GM21360 (cell line): ENCODE results near the gene FUT7.
A peak's percentile ranks its signal among the peaks of the same experiment; 100 is the strongest.
"Not testable (repeated sequence)": the region's sequence is repeated elsewhere in the genome, so short reads cannot be mapped to it uniquely, and the experiment has no call there.

Experiments
- ATAC-seq: cut with Tn5 transposase; IDR thresholded peaks from one replicate; pipeline ENCODE4 v1.9.1; 2021; ENCODE audit warnings: mild to moderate bottlenecking, moderate library complexity; ENCODE audit not compliant: unreplicated experiment

FUT7 gene

DNA sequence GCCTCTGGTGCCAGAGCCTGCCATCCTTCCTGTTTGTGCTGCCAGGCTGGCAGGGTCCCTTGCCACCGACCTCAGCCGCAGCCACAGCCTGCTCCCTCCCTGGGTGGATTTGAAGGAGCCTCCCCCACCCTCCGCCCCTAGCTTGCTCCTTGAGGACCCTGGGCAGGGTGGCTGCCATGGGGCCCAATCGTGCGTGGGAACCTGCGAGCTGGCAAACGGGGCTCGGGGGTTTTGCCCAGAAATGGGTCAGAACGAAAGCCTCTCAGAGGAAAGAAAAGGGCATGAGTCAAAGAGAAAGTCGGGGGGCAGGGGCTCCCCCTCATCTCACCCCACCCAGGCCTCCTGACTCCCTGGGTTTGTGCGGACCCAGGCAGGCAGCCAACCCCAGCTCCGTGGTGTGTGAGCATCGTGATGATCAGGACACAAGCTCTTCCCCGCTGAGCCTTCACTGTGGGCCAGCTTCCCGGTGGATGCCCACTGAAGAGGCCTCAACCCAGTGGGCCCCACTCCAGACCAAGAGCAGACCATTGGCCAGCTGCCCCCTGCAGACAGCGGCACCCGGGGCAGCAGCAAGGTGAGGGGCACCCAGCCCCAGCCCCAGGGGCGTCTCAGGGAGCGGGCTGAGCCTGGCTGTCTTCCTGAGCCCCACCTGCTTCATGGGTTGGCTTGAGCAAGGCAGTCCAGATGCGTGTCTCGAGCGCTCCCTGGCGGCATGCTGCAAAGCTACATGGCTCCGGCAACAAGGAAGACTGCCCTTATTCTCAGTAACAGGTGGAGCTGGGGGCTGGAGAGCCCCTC, 3.0 kb upstream of the FUT7 start:
- ATAC-seq, result peak; percentile 60

DNA sequence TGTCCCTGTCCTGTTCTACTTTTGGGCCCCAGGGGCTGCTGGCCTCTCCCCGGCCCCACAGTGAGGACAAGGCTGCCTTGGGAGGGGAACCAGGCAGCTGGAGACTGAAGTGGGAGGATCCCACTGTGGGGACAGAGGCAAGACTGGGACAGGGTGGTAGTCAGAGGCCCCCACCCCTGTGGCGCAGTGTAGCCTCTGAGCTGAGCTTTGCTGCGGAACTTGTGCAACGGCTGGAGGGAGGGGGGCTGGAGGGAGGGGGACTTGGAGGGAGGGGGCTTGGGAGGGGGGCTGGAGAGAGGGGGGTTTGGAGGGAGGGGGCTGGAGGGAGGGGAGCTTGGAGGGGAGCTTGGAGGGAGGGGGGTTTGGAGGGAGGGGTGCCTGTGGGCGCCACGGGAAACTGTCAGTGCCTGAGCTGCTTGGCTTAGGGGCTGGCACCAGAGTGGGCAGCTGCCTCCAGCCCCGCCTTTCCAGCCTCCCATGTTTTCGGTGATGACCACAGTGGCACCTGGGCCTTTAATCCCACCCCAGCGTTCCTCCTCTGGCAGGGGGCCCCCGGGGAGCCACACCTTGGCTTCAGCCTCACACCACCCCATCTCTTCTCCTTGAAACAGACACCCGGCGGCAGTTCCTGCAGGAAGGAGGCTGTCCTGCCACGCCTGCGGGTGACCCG, 2.3 kb upstream of the FUT7 start:
- ATAC-seq, result no peak

DNA sequence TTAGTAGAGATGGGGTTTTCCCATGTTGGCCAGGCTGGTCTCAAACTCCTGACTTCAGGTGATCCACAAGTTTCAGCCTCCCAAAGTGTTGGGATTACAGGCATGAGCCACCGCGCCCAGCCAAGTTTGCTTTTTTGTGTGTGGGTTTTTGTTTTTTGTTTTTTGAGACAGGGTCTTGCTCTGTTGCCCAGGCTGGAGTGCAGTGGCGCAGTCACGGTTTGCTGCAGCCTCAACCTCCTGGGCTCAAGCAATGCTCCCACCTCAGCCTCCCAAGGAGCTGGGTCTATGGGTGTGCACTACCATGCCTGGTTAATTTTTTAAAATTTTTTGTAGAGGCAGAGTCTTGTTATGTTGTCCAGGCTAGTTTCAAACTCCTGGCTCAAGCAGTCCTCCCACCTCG, 1.6 kb upstream of the FUT7 start:
- not testable (repeated sequence) for ATAC-seq

DNA sequence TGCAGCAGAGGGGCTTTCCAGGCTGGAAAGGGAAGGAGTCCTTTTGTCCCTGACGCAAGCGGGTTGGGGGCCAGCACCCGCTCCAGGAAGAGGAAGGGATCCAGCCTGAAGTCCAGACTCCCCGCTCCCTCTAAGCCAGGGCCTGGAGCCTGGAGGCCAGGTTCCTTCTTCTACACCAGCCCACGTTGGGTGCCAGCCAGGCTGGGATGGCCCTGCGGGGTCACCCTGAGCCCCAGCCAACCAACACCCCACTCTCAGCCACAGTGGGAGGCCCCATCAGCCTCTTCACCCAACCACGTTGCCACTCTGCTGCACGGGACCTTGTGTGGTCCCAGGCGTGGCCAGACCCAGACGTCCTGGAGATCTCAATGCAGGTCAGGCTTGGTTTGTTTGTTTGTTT, 970 bp upstream of the FUT7 start:
- ATAC-seq, result no peak

DNA sequence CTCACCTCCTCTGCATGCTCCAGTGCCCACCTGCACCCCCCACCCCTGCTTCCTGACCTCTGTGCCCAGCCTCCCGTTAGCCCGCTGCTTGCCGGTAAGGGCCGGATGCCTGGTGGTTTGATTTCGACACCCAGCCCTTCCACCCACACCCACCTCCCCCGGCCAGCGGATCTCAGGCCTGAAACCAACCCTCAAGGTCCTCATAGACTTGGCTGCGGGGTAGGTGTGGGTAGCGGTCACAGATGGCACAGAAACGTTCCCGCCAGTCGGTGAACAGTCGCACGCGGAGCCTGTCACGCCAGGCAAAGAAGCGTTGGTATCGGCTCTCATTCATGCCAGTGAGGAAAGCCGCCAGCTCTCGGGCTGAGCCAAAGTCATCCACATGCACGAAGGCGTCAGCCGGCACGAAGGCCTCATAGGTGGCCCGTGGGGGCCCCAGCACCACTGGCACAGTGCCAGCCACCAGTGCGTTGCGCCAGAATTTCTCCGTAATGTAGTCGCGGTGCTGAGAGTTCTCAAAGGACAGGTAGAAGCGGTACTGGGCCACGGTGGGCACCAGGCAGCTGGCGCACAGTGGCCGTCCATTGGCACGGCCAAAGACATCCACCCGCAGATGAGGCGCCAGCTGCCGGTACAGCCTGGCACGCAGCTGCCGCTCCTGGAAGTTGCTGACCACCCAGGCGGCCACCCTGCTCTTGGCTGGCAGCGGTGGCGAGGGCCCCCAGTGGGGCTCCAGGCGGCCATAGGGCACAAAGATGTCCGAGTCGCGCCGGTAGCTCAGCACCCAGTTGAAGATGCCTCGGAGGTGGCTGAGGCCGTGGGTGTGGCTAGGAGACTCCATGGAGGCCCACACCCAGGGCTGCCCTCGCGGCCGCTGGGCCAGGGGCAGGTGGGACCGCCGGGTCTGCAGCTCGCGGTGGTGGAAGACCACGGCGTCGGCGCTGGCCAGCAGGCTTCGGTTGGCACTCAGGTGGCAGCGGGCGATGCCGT, 1.1 kb downstream of the FUT7 start:
- ATAC-seq, result no peak

DNA sequence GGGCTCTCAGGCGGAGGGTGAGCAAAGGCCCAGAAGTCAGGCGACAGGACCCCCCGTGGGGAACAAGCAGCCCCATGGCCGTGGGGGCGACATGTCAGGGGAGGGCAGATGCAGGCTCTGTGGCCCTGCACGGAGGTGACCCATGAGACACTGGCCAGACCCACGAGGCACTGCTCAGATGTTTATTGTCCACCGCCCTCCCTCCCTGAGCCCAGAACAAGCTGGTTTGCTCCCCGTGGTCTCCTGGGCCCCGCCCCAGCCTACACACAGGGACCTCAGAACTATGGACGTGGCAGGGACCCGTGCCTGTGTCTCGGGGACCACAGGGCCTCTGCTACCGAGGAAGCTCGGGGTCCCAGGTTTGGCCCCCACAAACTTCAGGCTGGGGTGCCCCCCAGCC, 1.9 kb downstream of the FUT7 start:
- ATAC-seq, result no peak

DNA sequence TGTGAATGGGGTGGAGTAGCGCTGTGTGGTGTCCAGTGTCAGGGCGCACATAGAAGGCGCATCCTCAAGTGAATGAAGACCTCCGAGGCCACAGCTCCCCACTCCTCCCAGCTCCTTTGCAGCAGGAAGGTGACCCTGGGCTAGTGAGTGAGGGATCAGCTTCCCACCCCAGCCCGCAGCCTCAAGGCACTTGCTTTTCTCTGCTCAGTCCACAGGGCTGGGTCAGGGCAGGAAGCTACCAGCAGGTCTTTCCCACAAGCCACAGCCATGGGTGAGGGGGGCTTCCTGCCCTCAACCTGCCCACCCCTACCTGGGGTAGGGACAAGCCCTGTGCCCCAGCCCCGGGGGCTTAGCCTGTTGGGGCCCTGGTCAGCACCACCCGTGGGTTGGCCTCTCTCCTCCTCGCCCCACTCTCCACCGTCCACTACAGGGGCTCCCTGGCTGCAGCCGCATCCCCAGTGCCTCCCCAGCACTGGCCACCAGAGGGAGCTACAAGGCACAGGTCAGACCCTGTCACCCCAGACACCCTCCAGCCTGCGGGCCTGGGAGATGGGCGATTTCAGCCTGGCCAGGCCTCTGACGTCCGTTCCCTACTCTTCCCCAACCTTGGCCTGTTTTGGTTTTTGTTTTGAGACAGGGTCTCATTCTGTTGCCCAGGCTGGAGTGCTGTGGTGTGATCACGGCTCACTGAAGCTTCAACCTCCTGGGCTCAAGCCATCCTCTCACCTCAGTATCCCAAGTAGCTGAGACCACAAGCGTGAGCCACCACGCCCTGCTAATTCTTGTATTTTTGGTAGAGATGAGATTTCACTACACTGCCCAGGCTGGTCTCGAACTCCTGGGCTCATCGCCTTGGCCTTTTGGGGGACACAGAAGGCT, 2.6 kb downstream of the FUT7 start:
- no peak for ATAC-seq

DNA sequence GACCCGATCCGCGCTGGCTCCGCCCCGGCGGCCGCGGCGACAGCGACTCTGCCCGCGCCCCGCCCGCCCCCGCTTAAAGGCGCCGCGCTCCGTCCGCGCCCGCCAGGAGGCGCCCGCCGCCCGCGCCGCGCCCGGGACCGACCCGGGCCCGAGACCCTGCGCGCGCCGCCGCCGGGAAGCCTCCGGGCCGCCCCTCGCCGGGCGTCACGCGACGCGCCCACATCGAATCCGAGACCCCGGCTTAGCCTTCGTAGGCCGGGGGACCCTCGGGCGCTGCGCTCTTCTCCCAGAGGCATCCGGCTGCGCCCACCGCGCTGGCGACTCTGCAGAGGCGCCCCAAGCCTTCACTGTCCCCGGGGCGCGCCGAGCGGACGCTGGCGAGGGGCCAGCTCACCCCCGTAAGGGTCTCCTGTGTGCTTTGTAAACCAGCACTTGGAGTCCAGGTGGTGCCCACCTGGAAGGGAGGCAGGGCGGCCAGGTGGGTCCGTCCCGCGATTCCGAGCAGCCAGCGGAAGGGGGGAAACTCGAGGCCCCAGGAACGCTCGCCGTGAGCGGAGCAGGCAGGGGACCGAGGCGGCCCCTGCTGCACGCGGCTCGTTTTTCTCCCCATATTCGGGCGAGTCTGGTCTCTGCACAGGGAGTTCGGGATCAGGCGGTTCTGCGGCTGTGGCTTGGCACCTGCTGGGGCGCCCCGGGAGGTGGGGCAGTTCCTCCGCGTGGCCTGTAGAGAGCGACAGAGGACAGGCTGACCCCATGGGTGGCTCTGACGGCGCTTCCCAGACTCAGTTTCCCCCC, 3.4 kb downstream of the FUT7 start:
- no peak for ATAC-seq

DNA sequence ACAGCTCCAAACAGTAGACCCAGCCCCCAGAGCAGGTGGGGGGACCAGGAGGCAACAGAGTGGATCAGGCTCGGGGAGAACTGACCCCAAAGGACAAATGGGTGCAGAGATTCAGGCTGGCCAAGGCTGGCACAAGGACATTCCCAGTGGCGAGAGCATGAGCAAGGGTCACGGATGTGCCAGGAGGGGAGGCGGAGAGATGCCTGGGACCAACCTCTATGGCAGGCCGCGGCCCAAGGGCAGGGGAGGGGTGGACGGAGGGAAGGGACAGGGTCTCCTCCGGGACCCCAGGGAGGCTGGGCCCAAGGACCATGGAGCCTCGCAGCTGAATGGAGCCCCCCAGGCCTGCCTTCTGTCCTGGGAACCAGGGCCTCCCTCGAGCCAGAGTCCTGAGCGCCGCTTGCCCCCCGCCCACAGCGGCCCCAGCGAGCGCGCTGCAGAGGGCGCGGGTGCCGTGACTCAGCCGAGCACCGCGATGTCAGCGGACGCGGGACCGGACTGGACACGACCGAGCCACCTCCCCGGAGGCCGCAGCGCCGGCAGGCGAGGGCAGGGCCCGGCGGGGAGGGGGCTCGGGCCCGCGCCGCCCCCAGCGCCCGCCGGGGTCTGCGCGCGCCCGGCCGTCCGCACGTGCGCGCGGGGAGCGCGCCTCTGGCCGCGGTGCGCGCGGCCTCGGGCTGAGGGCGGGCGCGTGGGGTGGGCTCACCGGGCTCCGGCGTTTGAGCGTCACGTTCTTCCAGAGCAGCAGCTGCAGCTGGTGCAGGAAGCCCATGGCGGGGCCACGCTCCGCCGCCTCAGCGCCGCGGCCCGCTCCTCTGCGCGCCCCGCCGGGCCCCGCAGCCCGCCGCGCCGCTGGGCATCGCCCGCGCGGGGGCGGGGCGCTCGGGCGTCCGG, 4.3 kb downstream of the FUT7 start, which contains the start of gene ABCA2:
TSS of gene ABCA2 (minus strand) at position 869 of the 894 bp plus-strand sequence. CDS start at position 772, 97 bp downstream.
- ATAC-seq, result no peak

DNA sequence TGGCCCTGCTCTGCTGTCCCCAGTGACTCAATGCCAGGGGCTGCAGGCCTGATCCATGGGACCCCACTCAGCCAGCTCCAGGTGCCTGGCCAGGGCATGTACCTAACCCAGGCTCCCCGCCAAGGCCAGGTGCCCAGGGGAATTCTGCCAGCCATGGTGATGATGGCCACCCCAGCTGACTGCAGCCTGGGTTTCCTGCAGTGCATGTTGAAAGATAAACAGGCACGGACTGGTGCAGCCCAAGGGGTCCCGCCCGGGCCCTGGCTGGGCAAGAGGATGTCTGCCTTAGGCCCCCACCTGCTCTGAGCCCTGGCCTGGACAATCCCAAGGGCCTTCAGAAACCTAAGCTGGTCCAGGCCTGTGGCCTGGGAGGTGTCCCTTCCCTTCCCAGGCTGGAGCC, 5.1 kb downstream of the FUT7 start:
- ATAC-seq, result no peak

DNA sequence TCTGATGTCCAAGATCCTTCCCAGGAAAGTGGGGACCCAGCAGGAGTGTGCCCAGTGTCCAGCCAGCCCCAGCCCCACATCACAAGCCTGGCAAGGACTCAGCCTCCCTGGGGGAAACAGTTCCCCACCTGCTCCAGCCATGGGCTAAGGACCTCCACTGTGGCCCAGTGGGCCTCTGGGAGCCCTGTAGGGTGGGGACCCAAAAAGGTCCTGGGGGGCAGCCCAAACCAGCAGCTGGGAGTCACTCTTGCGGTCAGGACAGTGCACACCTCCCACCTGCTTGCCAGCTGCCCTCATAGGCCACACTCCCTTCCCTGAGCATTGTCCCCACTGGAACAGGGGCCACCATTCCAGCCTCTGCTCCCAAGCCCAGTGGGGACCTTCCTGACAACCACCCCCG, 5.5 kb downstream of the FUT7 start:
- no peak for ATAC-seq

DNA sequence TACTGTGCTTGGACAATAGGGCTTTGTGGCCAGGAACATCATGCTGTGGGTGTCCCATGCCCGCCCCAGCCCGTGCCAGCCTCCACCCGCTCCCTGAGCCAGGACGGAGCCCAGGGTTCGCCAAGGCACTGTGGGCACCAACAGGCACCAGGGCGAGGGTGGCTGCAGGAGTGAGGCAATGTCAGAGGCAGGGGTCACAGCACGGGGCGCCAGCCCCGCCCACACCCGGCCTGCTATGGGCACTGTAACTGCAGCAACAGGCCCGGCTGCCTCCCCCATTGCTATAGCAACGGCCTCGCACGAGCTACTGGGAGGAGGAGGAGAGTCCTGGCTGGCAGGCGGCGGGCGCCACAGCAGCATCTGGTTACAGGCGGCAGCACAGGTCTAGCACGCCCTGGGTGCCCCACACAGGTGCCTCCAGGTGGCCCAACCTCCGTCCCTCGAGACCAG, 6.3 kb downstream of the FUT7 start:
- ATAC-seq, result no peak

DNA sequence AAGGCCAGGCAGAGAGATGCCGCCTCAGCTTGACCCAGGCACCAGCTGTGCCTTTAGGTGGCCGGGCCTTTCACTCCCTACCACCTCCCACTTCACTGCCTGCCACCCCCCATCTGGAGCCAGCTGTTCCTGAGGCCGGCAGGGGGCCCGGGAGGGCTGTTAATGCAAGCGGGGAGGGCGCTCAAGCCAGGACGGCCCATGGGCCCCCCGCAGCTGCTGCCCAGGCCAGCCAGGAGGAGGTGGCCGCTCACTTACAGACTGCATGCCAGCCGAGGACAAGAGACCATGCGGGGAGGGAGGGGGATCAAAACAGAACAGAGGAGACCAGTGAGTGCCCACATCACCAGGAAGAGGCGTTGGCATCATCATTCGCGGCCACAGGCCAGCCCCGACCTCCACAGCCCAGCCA, 8.3 kb downstream of the FUT7 start:
- no peak for ATAC-seq

DNA sequence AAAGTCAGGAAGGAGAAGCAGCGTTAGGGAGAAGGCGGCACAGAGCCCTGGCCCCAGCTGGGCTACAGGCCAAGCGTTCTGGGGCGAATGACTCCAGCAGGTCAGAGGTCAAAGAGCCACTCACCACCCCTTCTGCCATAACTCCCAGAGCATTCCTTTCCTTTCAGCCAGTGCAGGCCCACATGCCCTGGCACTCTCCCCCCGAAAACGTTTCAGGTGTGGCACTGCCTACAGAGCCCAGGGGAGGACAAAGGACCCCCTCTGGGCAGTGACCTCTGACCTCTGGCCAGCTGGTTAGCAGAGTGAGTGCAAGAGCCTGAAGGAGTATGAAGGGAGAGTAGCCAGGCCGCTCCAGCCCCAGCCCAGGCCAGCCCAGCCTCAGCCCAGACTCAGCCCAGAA, 8.7 kb downstream of the FUT7 start:
- ATAC-seq, result no peak

DNA sequence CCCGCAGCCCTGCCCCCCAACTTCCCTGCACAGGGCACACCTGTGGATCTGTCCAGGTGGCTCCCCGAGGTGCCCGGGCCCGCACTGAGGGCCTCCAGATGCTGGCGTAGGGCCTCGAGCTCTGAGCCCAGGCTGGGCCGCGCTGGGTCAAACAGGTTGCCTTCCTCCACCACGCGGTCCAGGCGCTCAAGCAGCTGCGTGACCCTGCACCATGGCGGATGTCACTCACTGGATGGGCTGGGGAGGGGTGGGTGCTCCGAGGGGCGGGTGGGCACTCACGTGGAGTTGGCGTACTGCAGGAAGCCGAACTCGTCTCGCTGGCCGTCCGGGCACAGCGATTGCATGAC, 9.3 kb downstream of the FUT7 start:
- no peak for ATAC-seq

DNA sequence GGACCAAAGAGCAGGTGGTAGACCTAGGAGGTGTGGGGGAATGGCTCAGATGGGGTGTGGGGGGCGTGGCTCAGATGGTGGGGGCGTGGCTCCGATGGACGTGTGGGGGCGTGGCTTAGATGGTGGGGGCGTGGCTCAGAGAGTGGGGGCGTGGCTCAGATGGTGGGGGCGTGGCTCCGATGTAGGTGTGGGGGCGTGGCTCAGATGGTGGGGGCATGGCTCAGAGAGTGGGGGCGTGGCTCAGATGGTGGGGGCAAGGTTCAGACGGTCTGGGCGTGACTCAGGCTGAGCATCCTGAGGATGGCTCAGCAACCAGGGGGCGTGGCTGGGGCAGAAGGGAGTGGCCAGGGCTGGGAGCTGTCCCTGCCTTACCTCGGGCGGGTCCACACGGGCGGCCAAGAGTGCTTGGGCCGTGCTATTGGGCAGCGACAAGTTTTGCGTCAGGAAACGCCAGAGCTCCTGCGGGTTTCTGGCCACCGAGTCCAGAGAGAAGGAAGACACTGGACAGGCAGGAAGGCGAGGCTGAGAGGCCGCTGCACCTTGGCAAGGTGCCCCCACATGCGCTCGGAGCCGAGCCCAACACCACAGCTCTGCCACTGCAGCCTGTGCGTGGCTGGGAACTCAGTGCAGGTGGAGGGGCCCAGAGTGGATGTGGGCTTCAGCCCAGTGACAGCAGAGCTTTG, 9.8 kb downstream of the FUT7 start:
- ATAC-seq, result no peak

DNA sequence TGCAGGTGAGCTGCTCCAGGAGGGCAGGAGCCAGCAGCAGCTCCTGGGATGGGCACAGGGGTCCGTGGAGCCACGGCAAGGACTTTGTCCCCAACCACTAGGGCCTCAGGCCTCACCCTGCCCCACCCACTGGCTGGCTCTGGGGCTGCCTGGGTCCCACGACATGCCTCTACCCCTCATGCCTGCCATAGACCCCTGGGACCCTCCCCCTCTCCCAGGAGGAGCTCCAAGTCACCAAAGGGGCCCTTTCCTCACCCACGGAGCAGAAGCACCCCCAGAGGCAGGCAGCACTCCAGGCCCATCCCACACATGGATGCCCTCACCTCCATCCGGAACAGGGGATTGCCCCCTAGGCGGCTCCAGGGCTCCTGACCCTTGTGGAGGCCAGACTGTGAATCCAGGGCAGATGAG, 10.3 kb downstream of the FUT7 start:
- no peak for ATAC-seq
